GM12878 (cell line): ENCODE measurements around the gene FLRT1. TPM values are rescaled to one million over a fixed set of nuclear protein-coding genes. Genes with fewer than 3 reads are reported as not detected.

Source experiments
- ATAC-seq: fragments of 200-7000 bp; cut with Tn5 transposase; 3 replicates; pipeline ENCODE4 v1.9.1; 2020; ENCODE audit warnings: mild to moderate bottlenecking, moderate library complexity
- BruUV-seq: library from RNA; stranded (reverse); fragments of 400-500 nt; replicated peaks from 2 replicates; lab custom pipeline; 2021; lab: Mats Ljungman, UMichigan
- CTCF ChIA-PET: fragments of 300-600 bp; sonication (Branson Sonifier 250); formaldehyde crosslinking; extraction: SDS; loops from one replicate; lab custom pipeline; 2021; ENCODE audit warnings: inconsistent platforms; lab: Yijun Ruan, JAX
- POLR2A ChIA-PET: fragments of 350-600 bp; formaldehyde crosslinking; extraction: SDS; loops from one replicate; lab custom pipeline; 2021; ENCODE audit warnings: inconsistent platforms; lab: Charles Lee
- RAD21 ChIA-PET: fragments of 300-600 bp; sonication (Branson Sonifier 250); formaldehyde crosslinking; loops from one replicate; lab custom pipeline; 2023; ENCODE audit warnings: antibody characterized with exemption; ENCODE audit not compliant: unreplicated experiment; lab: Charles Lee
- SMC1A ChIA-PET: fragments of 300-600 bp; sonication (Branson Sonifier 250); formaldehyde crosslinking; loops from one replicate; lab custom pipeline; 2023; ENCODE audit not compliant: unreplicated experiment, uncharacterized antibody; lab: Charles Lee
- DNase-seq: peaks from one replicate; pipeline ENCODE4 v3.0.0-alpha.2; 2011; ENCODE audit warnings: low read depth, low spot score
- FAIRE-seq: peaks from 3 replicates; lab custom pipeline; 2011; peaks lifted over from hg19 to GRCh38; lab: Jason Lieb, UNC
- H2AFZ ChIP-seq: 2 replicates; pipeline ENCODE4 v1.6.0; 2011; ENCODE audit warnings: low read depth, low read length, control low read depth; ENCODE audit not compliant: control insufficient read depth
- H3K27ac ChIP-seq: 2 replicates; pipeline ENCODE4 v1.5.1; 2011; ENCODE audit warnings: control low read depth; ENCODE audit not compliant: control insufficient read depth, insufficient read depth
- H3K27me3 ChIP-seq, 2 experiments: replicated peaks in 1 of 2; 2 replicates each; pipeline versions ENCODE4 v1.6.0 to v1.6.1; 2011; ENCODE audit warnings: low read length in 1 of 2; ENCODE audit not compliant: control insufficient read depth in 2 of 2, insufficient read depth in 2 of 2
- H3K36me3 ChIP-seq, 2 experiments: 2 replicates each; pipeline ENCODE4 v1.5.1; 2011; ENCODE audit warnings: low read length in 1 of 2; ENCODE audit not compliant: control insufficient read depth in 2 of 2, insufficient read depth in 2 of 2
- H3K4me1 ChIP-seq: 2 replicates; pipeline ENCODE4 v1.6.1; 2011; ENCODE audit warnings: mild to moderate bottlenecking, low read length, moderate library complexity, mixed read lengths; ENCODE audit not compliant: control insufficient read depth, insufficient read depth
- H3K4me2 ChIP-seq: 2 replicates; pipeline ENCODE4 v1.6.0; 2011; ENCODE audit warnings: control low read depth; ENCODE audit not compliant: control insufficient read depth, insufficient read depth
- H3K4me3 ChIP-seq: fragments of 200-600 bp; sonication (generic); 2 replicates; pipeline ENCODE4 v1.5.1; 2016
- H3K79me2 ChIP-seq: 2 replicates; pipeline ENCODE4 v1.6.0; 2011; ENCODE audit warnings: low read length; ENCODE audit not compliant: control insufficient read depth, insufficient read depth
- H3K9ac ChIP-seq: 2 replicates; pipeline ENCODE4 v1.8.0; 2011; ENCODE audit warnings: low read length, control low read depth, mixed read lengths; ENCODE audit not compliant: control insufficient read depth, insufficient read depth
- H3K9me3 ChIP-seq: replicated peaks from 3 replicates; pipeline ENCODE4 v1.5.1; 2011; ENCODE audit warnings: mild to moderate bottlenecking, low read length; ENCODE audit not compliant: control insufficient read depth, insufficient read depth
- H4K20me1 ChIP-seq: 2 replicates; pipeline ENCODE4 v1.6.0; 2011; ENCODE audit not compliant: control insufficient read depth, insufficient read depth
- ASH2L ChIP-seq: fragments of 300-600, 200-600 bp; sonication (generic); IDR thresholded peaks from 2 replicates; pipeline ENCODE4 v1.6.1; 2017; ENCODE audit warnings: low read depth, mild to moderate bottlenecking, borderline replicate concordance
- BCLAF1 ChIP-seq: fragments of 450-650 bp; IDR thresholded peaks from 2 replicates; pipeline ENCODE4 v1.6.1; 2017; ENCODE audit warnings: antibody characterized with exemption, mild to moderate bottlenecking, moderate library complexity
- EED ChIP-seq: sonication (generic); IDR thresholded peaks from 2 replicates; pipeline ENCODE4 v1.6.1; 2016; ENCODE audit warnings: antibody characterized with exemption, low read depth
- FOXK2 ChIP-seq: fragments of 450-650 bp; IDR thresholded peaks from 2 replicates; pipeline ENCODE4 v1.6.1; 2017; ENCODE audit warnings: mild to moderate bottlenecking, moderate library complexity
- GATAD2B ChIP-seq: fragments of 450-650 bp; conservative IDR thresholded peaks from 2 replicates; pipeline ENCODE4 v1.6.1; 2017; ENCODE audit warnings: low read depth, mild to moderate bottlenecking, moderate library complexity
- HSF1 ChIP-seq: fragments of 150-350 bp; IDR thresholded peaks from 2 replicates; pipeline ENCODE4 v1.6.1; 2014; ENCODE audit warnings: mild to moderate bottlenecking, low read depth, low read length
- MEF2B ChIP-seq: fragments of 450-650 bp; IDR thresholded peaks from 2 replicates; pipeline ENCODE4 v1.6.1; 2018; ENCODE audit warnings: mild to moderate bottlenecking, moderate library complexity; ENCODE audit not compliant: partially characterized antibody, poor library complexity, severe bottlenecking
- MLLT1 ChIP-seq: fragments of 450-650 bp; IDR thresholded peaks from 2 replicates; pipeline ENCODE4 v1.6.1; 2016; ENCODE audit warnings: mild to moderate bottlenecking
- NFXL1 ChIP-seq: fragments of 450-650 bp; IDR thresholded peaks from 2 replicates; pipeline ENCODE4 v1.6.1; 2017; ENCODE audit warnings: antibody characterized with exemption, mild to moderate bottlenecking, borderline replicate concordance
- SMARCA5 ChIP-seq: fragments of 450-650 bp; IDR thresholded peaks from 2 replicates; pipeline ENCODE4 v1.6.1; 2017; ENCODE audit warnings: mild to moderate bottlenecking
- TCF12 ChIP-seq: IDR thresholded peaks from 2 replicates; pipeline ENCODE4 v1.6.1; 2011; ENCODE audit warnings: low read depth, mild to moderate bottlenecking, low read length
- ZBED1 ChIP-seq: IDR thresholded peaks from 2 replicates; pipeline ENCODE4 v1.6.1; 2016; ENCODE audit warnings: borderline replicate concordance
- ZZZ3 ChIP-seq: IDR thresholded peaks from 2 replicates; pipeline ENCODE4 v1.6.1; 2011; ENCODE audit warnings: low read depth; ENCODE audit not compliant: control insufficient read depth, insufficient read length
- WGBS: methylation state at CpG from one replicate; pipeline ENCODE4 v1.1.6; 2016; ENCODE audit warnings: low lambda C conversion rate; ENCODE audit not compliant: insufficient replicate concordance, insufficient coverage; ENCODE audit errors: missing lambda C conversion rate; 5-methylcytosine and 5-hydroxymethylcytosine counted together
- in situ Hi-C: fragments of 300-500 bp; cut with MboI; formaldehyde crosslinking; loops from 9 replicates; pipeline ENCODE4 v1.14.3; 2018; ENCODE audit warnings: mixed read lengths
- intact Hi-C: fragments of 100-400 bp; cut with micrococcal nuclease; formaldehyde crosslinking; loops from one replicate; pipeline ENCODE4 v1.14.2; 2022; ENCODE audit not compliant: unreplicated experiment
- polyA plus RNA-seq, 11 experiments: library from polyadenylated mRNA; depleted of rRNA in 4 of 11; unstranded in 6 of 11; stranded (reverse) in 5 of 11; fragments of >200 nt; fragmentation: Nextera tagmentation in 4 of 11; fragmentation: Illumina TruSeq in 1 of 11; extraction: Ambion mirVana in 4 of 11; extraction: Trizol in 1 of 11; gene quantifications; 1 replicate in 1 of 11; 2 replicates in 10 of 11; pipeline versions ENCODE4 v1.2.1 to v1.2.3, GENCODE V29; 2011 to 2016; ENCODE audit warnings: inconsistent platforms in 2 of 11, missing spikeins in 2 of 11, low read depth in 1 of 11
- total RNA-seq, 4 experiments: library from RNA; depleted of rRNA in 3 of 4; stranded (reverse); fragments of >200 nt in 3 of 4; fragmentation: Illumina TruSeq in 1 of 4; extraction: Trizol in 1 of 4; gene quantifications; 2 replicates each; pipeline versions ENCODE4 v1.2.1 to v1.2.3, GENCODE V29; 2013 to 2021

The FLRT1 gene
- total and polyA plus RNA-seq, 10 of the 15 experiments (the other 5 are each of a cell fraction or from before 2014, with no cell fraction given), result 0.10 to 0.12 TPM; not detected in 8

- SMC1A ChIA-PET, result no interaction called here
- H4K20me1 ChIP-seq, result 0 out of 2 replicates have a peak, but pooled peaks cover 3% of the 10 kb centered on the region
- DNase-seq, result no peak
- POLR2A ChIA-PET, result no interaction called here
- TF ChIP-seq ZBED1 (no peak), HSF1 (no peak), MEF2B (no peak), TCF12 (no peak), SMARCA5 (no peak)
- H3K27me3 ChIP-seq, result peaks cover 0 to 3% of the 10 kb centered on the region in 2 experiments; a peak in 2 of 4 replicates
- in situ Hi-C loops (no loop called here), intact Hi-C loops (no loop called here)
- RAD21 ChIA-PET, result no interaction called here
- no peak overlapping the region for H3K27ac ChIP-seq
- H3K79me2 ChIP-seq, result no peaks in the 10 kb centered on the region
- H3K4me3 ChIP-seq, result no peak overlapping the region
- H3K9me3 ChIP-seq, result no peaks in the 10 kb centered on the region
- BruUV-seq, result no TSS peak
- WGBS, result 11% methylated on average over 13 of the region's 13 CpGs
- H3K9ac ChIP-seq, result no peak overlapping the region
- no peaks in the 10 kb centered on the region for H3K36me3 ChIP-seq
- CTCF ChIA-PET, result no interaction called here
- H3K4me1 ChIP-seq, result peaks cover 3% of the 10 kb centered on the region; the same call in 1 of the 2 replicates
- H3K4me2 ChIP-seq, result no peak overlapping the region
- ATAC-seq, result no peak
- H2AFZ ChIP-seq, result no peak overlapping the region
- no peak for FAIRE-seq
These were observed 21.1 kb downstream of the FLRT1 start for GRCh38 chr11:64056861-64057260.

- no peak overlapping the region for H3K4me3 ChIP-seq
- H3K4me1 ChIP-seq, result peaks cover 3% of the 10 kb centered on the region; the same call in 1 of the 2 replicates
- DNase-seq, result no peak
- ChIA-PET CTCF (no interaction called here), POLR2A (no interaction called here), RAD21 (no interaction called here), SMC1A (no interaction called here)
- BruUV-seq, result no TSS peak
- H3K27ac ChIP-seq, result no peak overlapping the region
- 0 out of 2 replicates have a peak, but pooled peaks cover 3% of the 10 kb centered on the region for H4K20me1 ChIP-seq
- H3K36me3 ChIP-seq, result no peaks in the 10 kb centered on the region
- no peak overlapping the region for H3K4me2 ChIP-seq
- H2AFZ ChIP-seq, result no peak overlapping the region
- no peaks in the 10 kb centered on the region for H3K9me3 ChIP-seq
- H3K79me2 ChIP-seq, result no peaks in the 10 kb centered on the region
- no peak for FAIRE-seq
- H3K27me3 ChIP-seq, result peaks cover 0 to 8% of the 10 kb centered on the region in 2 experiments; a peak in 3 of 4 replicates
- no peak overlapping the region for H3K9ac ChIP-seq
- 53% methylated on average over 10 of the region's 10 CpGs for WGBS
- in situ Hi-C loops, result no loop called here
- intact Hi-C loops, result no loop called here
- no peak for ATAC-seq
- TF ChIP-seq NFXL1, result no peak
- no peak for TF ChIP-seq EED
- TF ChIP-seq ASH2L, result no peak
- TF ChIP-seq GATAD2B, result no peak
- no peak for TF ChIP-seq ZZZ3
- TF ChIP-seq BCLAF1, result no peak
- no peak for TF ChIP-seq MLLT1
- no peak for TF ChIP-seq FOXK2
These were observed 22.2 kb downstream of the FLRT1 start for GRCh38 chr11:64057890-64058289.
